ENCODE data around the gene ATR.
A peak's percentile ranks its signal among the peaks of the same experiment; 100 is the strongest.

Gene ATR

GRCh38 chr3:142578329-142579223 lies at the start of gene ATR (continued):
- TF ChIP-seq ZNF423 (tag by site-specific recombination; IDR thresholded peaks at IDR 0.05) (peak; percentile 90), TCF7L2 (IDR thresholded peaks at IDR 0.05; ENCODE audit: borderline replicate concordance, low read depth, low read length) (peak; percentile 74; the same call in 1 of the 2 replicates), OSR2 (tag by site-specific recombination; IDR thresholded peaks at IDR 0.05) (peak; percentile 92), IKZF3 (tag by site-specific recombination; IDR thresholded peaks at IDR 0.05) (peak; percentile 72), ZFP37 (tag by site-specific recombination; IDR thresholded peaks at IDR 0.05) (peak; percentile 94; the same call in 1 of the 2 replicates), ZNF248 (tag by site-specific recombination; IDR thresholded peaks at IDR 0.05) (no peak), ZNF169 (tag by site-specific recombination; IDR thresholded peaks at IDR 0.05) (no peak), TSHZ1 (tag by site-specific recombination; IDR thresholded peaks at IDR 0.05; ENCODE audit: borderline replicate concordance) (no peak; the same call in 1 of the 2 replicates), ZNF837 (tag by site-specific recombination; IDR thresholded peaks at IDR 0.05) (no peak), ZNF121 (tag by site-specific recombination; IDR thresholded peaks at IDR 0.05) (peak; percentile 91; the same call in 1 of the 2 replicates), MEIS1 (CRISPR knock-in tag; IDR thresholded peaks at IDR 0.05; ENCODE audit: borderline replicate concordance) (no peak), GLI4 (tag by site-specific recombination; IDR thresholded peaks at IDR 0.05) (0 out of 2 replicates have a peak, but pooled peaks have one; percentile 65), ZSCAN16 (tag by site-specific recombination; IDR thresholded peaks at IDR 0.05) (no peak), ZNF660 (tag by site-specific recombination; IDR thresholded peaks at IDR 0.05) (peak; percentile 91), ZNF664 (tag by site-specific recombination; IDR thresholded peaks at IDR 0.05) (no peak), REST (tag by site-specific recombination; IDR thresholded peaks at IDR 0.05) (peak; percentile 28; the same call in 1 of the 2 replicates), ZNF677 (tag by site-specific recombination; IDR thresholded peaks at IDR 0.05) (no peak), ZBTB1 (tag by site-specific recombination; IDR thresholded peaks at IDR 0.05) (no peak), KLF9 (tag by site-specific recombination; IDR thresholded peaks at IDR 0.05; ENCODE audit: low read depth) (peak; percentile 72), MYNN (tag by site-specific recombination; IDR thresholded peaks at IDR 0.05; ENCODE audit: borderline replicate concordance) (no peak), HOXD13 (CRISPR knock-in tag; IDR thresholded peaks at IDR 0.05; ENCODE audit: borderline replicate concordance) (no peak), ZNF521 (tag by site-specific recombination; IDR thresholded peaks at IDR 0.05) (no peak)
- TF ChIP-seq, protein P1, sequence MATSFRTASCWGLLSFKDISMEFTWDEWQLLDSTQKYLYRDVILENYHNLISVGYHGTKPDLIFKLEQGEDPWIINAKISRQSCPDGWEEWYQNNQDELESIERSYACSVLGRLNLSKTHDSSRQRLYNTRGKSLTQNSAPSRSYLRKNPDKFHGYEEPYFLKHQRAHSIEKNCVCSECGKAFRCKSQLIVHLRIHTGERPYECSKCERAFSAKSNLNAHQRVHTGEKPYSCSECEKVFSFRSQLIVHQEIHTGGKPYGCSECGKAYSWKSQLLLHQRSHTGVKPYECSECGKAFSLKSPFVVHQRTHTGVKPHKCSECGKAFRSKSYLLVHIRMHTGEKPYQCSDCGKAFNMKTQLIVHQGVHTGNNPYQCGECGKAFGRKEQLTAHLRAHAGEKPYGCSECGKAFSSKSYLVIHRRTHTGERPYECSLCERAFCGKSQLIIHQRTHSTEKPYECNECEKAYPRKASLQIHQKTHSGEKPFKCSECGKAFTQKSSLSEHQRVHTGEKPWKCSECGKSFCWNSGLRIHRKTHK (tag by site-specific recombination; IDR thresholded peaks at IDR 0.05) = no peak
- TF ChIP-seq, protein P2, sequence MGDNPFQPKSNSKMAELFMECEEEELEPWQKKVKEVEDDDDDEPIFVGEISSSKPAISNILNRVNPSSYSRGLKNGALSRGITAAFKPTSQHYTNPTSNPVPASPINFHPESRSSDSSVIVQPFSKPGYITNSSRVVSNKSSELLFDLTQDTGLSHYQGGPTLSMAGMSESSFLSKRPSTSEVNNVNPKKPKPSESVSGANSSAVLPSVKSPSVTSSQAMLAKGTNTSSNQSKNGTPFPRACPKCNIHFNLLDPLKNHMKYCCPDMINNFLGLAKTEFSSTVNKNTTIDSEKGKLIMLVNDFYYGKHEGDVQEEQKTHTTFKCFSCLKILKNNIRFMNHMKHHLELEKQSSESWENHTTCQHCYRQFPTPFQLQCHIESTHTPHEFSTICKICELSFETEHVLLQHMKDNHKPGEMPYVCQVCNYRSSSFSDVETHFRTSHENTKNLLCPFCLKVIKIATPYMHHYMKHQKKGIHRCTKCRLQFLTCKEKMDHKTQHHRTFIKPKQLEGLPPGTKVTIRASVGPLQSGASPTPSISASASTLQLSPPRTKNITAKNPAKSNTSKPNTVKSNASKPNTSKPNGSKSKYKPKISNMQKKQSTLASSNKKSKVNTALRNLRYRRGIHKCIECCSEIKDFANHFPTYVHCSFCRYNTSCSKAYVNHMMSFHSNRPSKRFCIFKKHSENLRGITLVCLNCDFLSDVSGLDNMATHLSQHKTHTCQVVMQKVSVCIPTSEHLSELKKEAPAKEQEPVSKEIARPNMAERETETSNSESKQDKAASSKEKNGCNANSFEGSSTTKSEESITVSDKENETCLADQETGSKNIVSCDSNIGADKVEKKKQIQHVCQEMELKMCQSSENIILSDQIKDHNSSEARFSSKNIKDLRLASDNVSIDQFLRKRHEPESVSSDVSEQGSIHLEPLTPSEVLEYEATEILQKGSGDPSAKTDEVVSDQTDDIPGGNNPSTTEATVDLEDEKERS (tag by site-specific recombination; IDR thresholded peaks at IDR 0.05) = no peak
- TF ChIP-seq, protein P3, sequence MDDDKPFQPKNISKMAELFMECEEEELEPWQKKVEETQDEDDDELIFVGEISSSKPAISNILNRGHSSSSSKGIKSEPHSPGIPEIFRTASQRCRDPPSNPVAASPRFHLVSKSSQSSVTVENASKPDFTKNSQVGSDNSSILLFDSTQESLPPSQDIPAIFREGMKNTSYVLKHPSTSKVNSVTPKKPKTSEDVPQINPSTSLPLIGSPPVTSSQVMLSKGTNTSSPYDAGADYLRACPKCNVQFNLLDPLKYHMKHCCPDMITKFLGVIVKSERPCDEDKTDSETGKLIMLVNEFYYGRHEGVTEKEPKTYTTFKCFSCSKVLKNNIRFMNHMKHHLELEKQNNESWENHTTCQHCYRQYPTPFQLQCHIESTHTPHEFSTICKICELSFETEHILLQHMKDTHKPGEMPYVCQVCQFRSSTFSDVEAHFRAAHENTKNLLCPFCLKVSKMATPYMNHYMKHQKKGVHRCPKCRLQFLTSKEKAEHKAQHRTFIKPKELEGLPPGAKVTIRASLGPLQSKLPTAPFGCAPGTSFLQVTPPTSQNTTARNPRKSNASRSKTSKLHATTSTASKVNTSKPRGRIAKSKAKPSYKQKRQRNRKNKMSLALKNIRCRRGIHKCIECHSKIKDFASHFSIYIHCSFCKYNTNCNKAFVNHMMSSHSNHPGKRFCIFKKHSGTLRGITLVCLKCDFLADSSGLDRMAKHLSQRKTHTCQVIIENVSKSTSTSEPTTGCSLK (tag by site-specific recombination; IDR thresholded peaks at IDR 0.05) = no peak

Data from HEK293 (cell line).